Suprapubic skin (tissue), 4 donors: Measurements from ENCODE around the gene PRRC2B. TPM values are rescaled to one million over a fixed set of nuclear protein-coding genes. Genes with fewer than 3 reads are reported as not detected.
"Not testable (repeated sequence)": the region's sequence is repeated elsewhere in the genome, so short reads cannot be mapped to it uniquely, and the experiment has no call there.

Experiments
- DNase-seq, 2 donors: peaks; one replicate each; pipeline ENCODE4 v3.0.0-alpha.2; 2019; ENCODE audit warnings: low spot score in 2 of 2
- H3K27ac ChIP-seq: fragments of 200-600 bp; sonication (generic); one replicate; pipeline ENCODE4 v1.5.1; 2019
- H3K27me3 ChIP-seq: fragments of 200-600 bp; sonication (generic); one replicate; pipeline ENCODE4 v1.5.1; 2019
- H3K36me3 ChIP-seq: fragments of 200-600 bp; sonication (generic); one replicate; pipeline ENCODE4 v1.5.1; 2019
- H3K4me1 ChIP-seq: fragments of 200-600 bp; sonication (generic); one replicate; pipeline ENCODE4 v1.5.1; 2019
- H3K4me3 ChIP-seq: fragments of 200-600 bp; sonication (generic); one replicate; pipeline ENCODE4 v1.5.1; 2019; ENCODE audit warnings: mild to moderate bottlenecking
- H3K9me3 ChIP-seq: fragments of 200-600 bp; sonication (generic); one replicate; pipeline ENCODE4 v1.5.1; 2019
- EP300 ChIP-seq: sonication (generic); formaldehyde crosslinking; IDR thresholded peaks from one replicate; pipeline ENCODE4 v1.6.1; 2017; ENCODE audit warnings: antibody characterized with exemption
- POLR2A ChIP-seq, 2 donors: fragments of 450-650 bp; IDR thresholded peaks; one replicate each; pipeline ENCODE4 v1.6.1; 2017; ENCODE audit warnings: antibody characterized with exemption in 2 of 2, mild to moderate bottlenecking in 2 of 2, moderate library complexity in 2 of 2
- POLR2AphosphoS5 ChIP-seq, 3 donors: sonication (generic); formaldehyde crosslinking; IDR thresholded peaks; one replicate each; pipeline ENCODE4 v1.6.1; 2017; ENCODE audit warnings: antibody characterized with exemption in 3 of 3
- WGBS: methylation state at CpG from one replicate; pipeline ENCODE4 v1.1.5; 2018; 5-methylcytosine and 5-hydroxymethylcytosine counted together
- total RNA-seq, 4 donors: library from RNA; depleted of rRNA; stranded (reverse); fragments of >200 nt; gene quantifications; one replicate each; pipeline ENCODE4 v1.1.0, GENCODE V29; 2016
- TF ChIP-seq, protein P1 (sequence below), 2 donors: fragments of 200-600 bp in 1 of 2; fragments of 450-650 bp in 1 of 2; sonication (generic) in 1 of 2; IDR thresholded peaks; one replicate each; pipeline ENCODE4 v1.5.1; 2016 to 2019; ENCODE audit warnings: antibody characterized with exemption in 2 of 2, mild to moderate bottlenecking in 1 of 2, moderate library complexity in 1 of 2

Gene PRRC2B
- total RNA-seq, 4 donors from 2014 or later: 153 to 286 (median 240) TPM

- H3K4me3 ChIP-seq: peak overlapping the region; percentile 82
- no peaks in the 10 kb centered on the region for H3K27me3 ChIP-seq
- DNase-seq: no peak
- 10% methylated on average over 32 of the region's 32 CpGs for WGBS
- no peaks in the 10 kb centered on the region for H3K9me3 ChIP-seq
- peaks cover 11% of the 10 kb centered on the region for H3K36me3 ChIP-seq
- no peak overlapping the region for H3K27ac ChIP-seq
- no peak for TF ChIP-seq POLR2AphosphoS5 (IDR thresholded peaks at IDR 0.05)
- TF ChIP-seq, protein P1, sequence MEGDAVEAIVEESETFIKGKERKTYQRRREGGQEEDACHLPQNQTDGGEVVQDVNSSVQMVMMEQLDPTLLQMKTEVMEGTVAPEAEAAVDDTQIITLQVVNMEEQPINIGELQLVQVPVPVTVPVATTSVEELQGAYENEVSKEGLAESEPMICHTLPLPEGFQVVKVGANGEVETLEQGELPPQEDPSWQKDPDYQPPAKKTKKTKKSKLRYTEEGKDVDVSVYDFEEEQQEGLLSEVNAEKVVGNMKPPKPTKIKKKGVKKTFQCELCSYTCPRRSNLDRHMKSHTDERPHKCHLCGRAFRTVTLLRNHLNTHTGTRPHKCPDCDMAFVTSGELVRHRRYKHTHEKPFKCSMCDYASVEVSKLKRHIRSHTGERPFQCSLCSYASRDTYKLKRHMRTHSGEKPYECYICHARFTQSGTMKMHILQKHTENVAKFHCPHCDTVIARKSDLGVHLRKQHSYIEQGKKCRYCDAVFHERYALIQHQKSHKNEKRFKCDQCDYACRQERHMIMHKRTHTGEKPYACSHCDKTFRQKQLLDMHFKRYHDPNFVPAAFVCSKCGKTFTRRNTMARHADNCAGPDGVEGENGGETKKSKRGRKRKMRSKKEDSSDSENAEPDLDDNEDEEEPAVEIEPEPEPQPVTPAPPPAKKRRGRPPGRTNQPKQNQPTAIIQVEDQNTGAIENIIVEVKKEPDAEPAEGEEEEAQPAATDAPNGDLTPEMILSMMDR (IDR thresholded peaks at IDR 0.05): no peak
- peaks cover 37% of the 10 kb centered on the region for H3K4me1 ChIP-seq
Measured at GRCh38 chr9:131503626-131504465, 110.0 kb downstream of the PRRC2B start.

DNA sequence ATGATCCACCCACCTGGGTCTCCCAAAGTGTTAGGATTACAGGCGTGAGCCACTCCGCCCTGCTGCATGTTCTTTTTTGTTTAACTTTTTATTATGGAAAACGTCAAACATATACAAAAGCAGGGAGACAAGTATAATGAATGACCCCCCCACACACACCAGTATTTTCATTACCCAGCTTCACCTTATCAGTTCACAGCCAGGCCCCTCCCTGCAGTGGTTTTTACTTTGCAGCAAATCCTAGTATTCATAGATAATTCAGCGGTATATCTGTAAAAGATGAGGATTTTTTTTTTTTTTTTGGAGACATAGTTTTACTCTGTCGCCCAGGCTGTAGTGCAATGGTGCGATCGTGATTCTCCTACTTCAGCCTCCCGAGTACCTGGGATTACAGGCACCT lies 111.1 kb downstream of the PRRC2B start:
- H3K9me3 ChIP-seq: no peaks in the 10 kb centered on the region
- peaks cover 37% of the 10 kb centered on the region for H3K4me1 ChIP-seq
- H3K27me3 ChIP-seq: no peaks in the 10 kb centered on the region
- H3K4me3 ChIP-seq: no peak overlapping the region
- H3K36me3 ChIP-seq: peaks cover 12% of the 10 kb centered on the region
- no peak for DNase-seq
- TF ChIP-seq POLR2A (IDR thresholded peaks at IDR 0.05): no peak
- TF ChIP-seq POLR2AphosphoS5 (IDR thresholded peaks at IDR 0.05): no peak
- TF ChIP-seq, protein P1 (IDR thresholded peaks at IDR 0.05): no peak
- no peak for TF ChIP-seq EP300
- H3K27ac ChIP-seq: no peak overlapping the region
- WGBS: 94% methylated on average over 8 of the region's 8 CpGs

- Histone ChIP-seq H3K4me3 (no peak overlapping the region), H3K27me3 (no peaks in the 10 kb centered on the region), H3K36me3 (peaks cover 73% of the 10 kb centered on the region), H3K27ac (no peak overlapping the region), H3K9me3 (no peaks in the 10 kb centered on the region), H3K4me1 (no peaks in the 10 kb centered on the region)
- WGBS: 80% methylated on average over 7 of the region's 7 CpGs
- TF ChIP-seq POLR2A (IDR thresholded peaks at IDR 0.05) (no peak), EP300 (no peak), POLR2AphosphoS5 (IDR thresholded peaks at IDR 0.05) (no peak)
- TF ChIP-seq, protein P1 (IDR thresholded peaks at IDR 0.05): no peak
- no peak for DNase-seq
Measured at GRCh38 chr9:131511416-131511815, 117.5 kb downstream of the PRRC2B start.

DNA sequence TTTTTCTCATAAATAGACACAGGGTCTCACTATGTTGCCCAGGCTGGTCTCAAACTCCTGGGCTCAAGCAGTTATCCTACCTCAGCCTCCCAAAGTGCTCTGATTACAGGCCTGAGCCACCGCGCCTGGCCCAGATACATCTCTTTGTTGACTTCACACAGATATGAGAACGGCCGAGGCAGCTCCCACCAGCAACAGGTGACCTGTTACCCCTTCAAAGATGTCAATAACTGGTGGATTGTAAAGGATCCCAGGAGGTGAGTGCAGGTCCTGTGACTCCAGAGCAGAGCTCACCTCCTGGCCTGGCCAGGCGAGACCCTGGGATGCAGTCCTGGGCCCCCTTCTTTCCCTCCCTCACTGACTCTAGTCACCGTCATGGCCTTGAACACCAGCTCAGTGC lies 118.0 kb downstream of the PRRC2B start:
- H3K4me3 ChIP-seq: no peak overlapping the region
- no peaks in the 10 kb centered on the region for H3K27me3 ChIP-seq
- peaks cover 78% of the 10 kb centered on the region for H3K36me3 ChIP-seq
- no peaks in the 10 kb centered on the region for H3K9me3 ChIP-seq
- no peak for TF ChIP-seq EP300
- TF ChIP-seq, protein P1 (IDR thresholded peaks at IDR 0.05): no peak
- no peak for TF ChIP-seq POLR2AphosphoS5 (IDR thresholded peaks at IDR 0.05)
- no peak for TF ChIP-seq POLR2A (IDR thresholded peaks at IDR 0.05)
- 89% methylated on average over 6 of the region's 6 CpGs for WGBS
- H3K27ac ChIP-seq: no peak overlapping the region
- DNase-seq: no peak
- H3K4me1 ChIP-seq: no peaks in the 10 kb centered on the region

DNA sequence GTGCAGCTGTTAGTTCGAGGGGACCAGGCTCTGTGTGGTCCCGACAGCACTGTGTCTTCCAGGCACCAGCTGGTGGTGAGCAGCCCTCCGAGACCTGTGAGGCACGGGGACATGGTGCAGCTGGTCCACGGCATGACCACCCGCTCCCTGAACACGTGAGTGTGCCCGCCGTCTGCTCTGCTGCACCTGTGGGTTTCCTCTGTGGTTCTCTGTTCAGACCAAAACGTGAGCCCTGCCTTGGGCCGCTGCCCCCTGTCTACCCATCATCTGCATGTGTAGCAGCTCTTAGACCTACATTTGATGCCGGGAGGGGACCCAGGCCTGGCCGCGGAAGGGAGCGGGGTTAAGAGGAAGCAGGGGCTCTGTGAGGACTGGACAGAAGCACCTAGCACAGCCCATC lies 119.3 kb downstream of the PRRC2B start:
- TF ChIP-seq POLR2A (IDR thresholded peaks at IDR 0.05) (no peak), EP300 (no peak), POLR2AphosphoS5 (IDR thresholded peaks at IDR 0.05) (no peak)
- no peak for DNase-seq
- Histone ChIP-seq H3K27me3 (no peaks in the 10 kb centered on the region), H3K36me3 (peaks cover 82% of the 10 kb centered on the region), H3K9me3 (no peaks in the 10 kb centered on the region), H3K4me1 (no peaks in the 10 kb centered on the region), H3K27ac (no peak overlapping the region), H3K4me3 (no peak overlapping the region)
- 90% methylated on average over 5 of the region's 15 CpGs for WGBS

DNA sequence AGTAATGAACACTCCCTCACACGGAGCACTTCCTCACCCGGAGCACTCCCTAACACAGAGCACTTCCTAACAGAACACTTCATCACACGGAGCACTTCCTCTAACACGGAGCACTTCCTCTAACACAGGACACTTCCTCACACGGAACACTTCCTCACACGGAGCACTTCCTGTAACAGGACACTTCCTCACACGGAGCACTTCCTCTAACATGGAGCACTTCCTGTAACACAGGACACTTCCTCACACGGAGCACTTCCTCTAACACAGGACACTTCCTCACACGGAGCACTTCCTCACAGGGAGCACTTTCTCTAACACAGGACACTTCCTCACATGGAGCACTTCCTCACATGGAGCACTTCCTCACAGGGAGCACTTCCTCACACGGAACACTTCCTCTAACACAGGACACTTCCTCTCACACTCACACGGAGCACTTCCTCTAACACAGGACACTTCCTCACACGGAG lies 121.7 kb downstream of the PRRC2B start:
- peaks cover 88% of the 10 kb centered on the region for H3K36me3 ChIP-seq
- not testable (repeated sequence) for H3K4me3 ChIP-seq, H3K27me3 ChIP-seq, H3K27ac ChIP-seq, H3K9me3 ChIP-seq, H3K4me1 ChIP-seq, DNase-seq
- 84% methylated on average over 8 of the region's 12 CpGs for WGBS
